Esophagus squamous epithelium (tissue), 4 donors: ENCODE results near the gene UBXN10.

Experiments used
- POLR2A ChIP-seq, 4 donors: fragments of 450-650 bp; IDR thresholded peaks; one replicate each; pipeline ENCODE4 v1.6.1; 2017; ENCODE audit warnings: antibody characterized with exemption in 4 of 4, mild to moderate bottlenecking in 4 of 4, moderate library complexity in 3 of 4
- TF ChIP-seq, protein P1 (sequence below), 6 experiments: fragments of 450-650 bp in 4 of 6; fragments of 200-600 bp in 2 of 6; sonication (generic) in 2 of 6; IDR thresholded peaks; one replicate each; pipeline ENCODE4 v1.5.1; 2016 to 2019; ENCODE audit warnings: antibody characterized with exemption in 6 of 6, mild to moderate bottlenecking in 4 of 6, moderate library complexity in 4 of 6

DNA sequence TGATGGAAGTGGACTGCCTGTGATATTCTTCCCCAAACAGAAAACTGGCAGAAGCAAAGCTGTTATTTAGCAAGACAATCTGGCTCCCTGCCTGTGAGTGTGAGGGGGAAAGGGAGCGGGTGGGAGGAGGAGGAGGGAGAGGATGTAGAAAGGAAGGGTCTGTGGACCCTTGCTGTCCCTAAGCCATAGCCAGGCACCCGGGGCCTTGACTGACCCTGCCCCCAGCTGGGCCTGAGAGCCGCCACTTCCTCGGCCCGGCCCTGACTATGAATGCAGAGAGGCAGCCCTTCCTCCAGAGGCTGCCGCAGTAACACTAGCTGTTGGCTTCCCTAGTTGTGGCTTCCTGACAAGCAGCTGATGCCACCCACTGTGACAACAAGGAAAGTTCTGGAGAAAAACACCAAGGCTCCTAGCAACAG is 32.9 kb upstream of the UBXN10 start:
- no peak for TF ChIP-seq POLR2A (IDR thresholded peaks at IDR 0.05)
- TF ChIP-seq, protein P1, sequence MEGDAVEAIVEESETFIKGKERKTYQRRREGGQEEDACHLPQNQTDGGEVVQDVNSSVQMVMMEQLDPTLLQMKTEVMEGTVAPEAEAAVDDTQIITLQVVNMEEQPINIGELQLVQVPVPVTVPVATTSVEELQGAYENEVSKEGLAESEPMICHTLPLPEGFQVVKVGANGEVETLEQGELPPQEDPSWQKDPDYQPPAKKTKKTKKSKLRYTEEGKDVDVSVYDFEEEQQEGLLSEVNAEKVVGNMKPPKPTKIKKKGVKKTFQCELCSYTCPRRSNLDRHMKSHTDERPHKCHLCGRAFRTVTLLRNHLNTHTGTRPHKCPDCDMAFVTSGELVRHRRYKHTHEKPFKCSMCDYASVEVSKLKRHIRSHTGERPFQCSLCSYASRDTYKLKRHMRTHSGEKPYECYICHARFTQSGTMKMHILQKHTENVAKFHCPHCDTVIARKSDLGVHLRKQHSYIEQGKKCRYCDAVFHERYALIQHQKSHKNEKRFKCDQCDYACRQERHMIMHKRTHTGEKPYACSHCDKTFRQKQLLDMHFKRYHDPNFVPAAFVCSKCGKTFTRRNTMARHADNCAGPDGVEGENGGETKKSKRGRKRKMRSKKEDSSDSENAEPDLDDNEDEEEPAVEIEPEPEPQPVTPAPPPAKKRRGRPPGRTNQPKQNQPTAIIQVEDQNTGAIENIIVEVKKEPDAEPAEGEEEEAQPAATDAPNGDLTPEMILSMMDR (IDR thresholded peaks at IDR 0.05), result no peak
